Measurements from ENCODE around the gene NXPH1. TPM values are rescaled to one million over a fixed set of nuclear protein-coding genes. Genes with fewer than 3 reads are reported as not detected.

NXPH1 gene
- total and polyA plus RNA-seq, 2 experiments from 2014 or later: 0.45 to 3.0 TPM

DNA sequence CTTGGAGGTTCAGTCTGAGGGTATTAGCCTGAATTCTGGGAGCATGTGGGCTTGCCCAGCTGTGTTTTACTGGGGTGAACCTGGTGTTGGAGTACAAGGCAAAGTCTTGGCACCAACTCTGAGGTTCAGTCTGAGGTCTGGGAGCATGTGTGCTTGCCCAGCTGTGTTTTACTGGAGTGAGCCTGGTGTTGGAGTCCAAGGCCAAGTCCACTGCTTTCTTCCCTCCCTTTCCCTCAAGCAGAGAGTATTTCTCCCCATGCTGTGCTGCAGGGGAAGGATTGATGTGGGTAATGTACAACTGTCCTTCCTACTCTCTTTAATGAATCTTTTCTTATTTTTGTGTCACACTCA lies 236.1 kb downstream of the NXPH1 start:
- no peak overlapping the region for H3K4me3 Mint-ChIP-seq
- Histone ChIP-seq H3K79me2 (replicated peaks; ENCODE audit: insufficient read depth) (no peaks in the 10 kb centered on the region), H2AFZ (no peak overlapping the region), H3K9me2 (ENCODE audit: insufficient read depth) (peaks cover 4% of the 10 kb centered on the region; the same call in 1 of the 2 replicates), H3K4me3 (no peak overlapping the region), H4K20me1 (replicated peaks; ENCODE audit: insufficient read depth) (no peaks in the 10 kb centered on the region), H3K36me3 (ENCODE audit: insufficient read depth) (no peaks in the 10 kb centered on the region), H3K27ac (ENCODE audit: low read depth) (no peak overlapping the region), H3K27me3 (ENCODE audit: insufficient read depth) (no peaks in the 10 kb centered on the region), H3K4me2 (no peak overlapping the region), H3K4me1 (ENCODE audit: insufficient read depth) (no peaks in the 10 kb centered on the region), H3F3A (replicated peaks; ENCODE audit: low read depth) (no peaks in the 10 kb centered on the region)
- no peaks in the 10 kb centered on the region for H3K4me1 Mint-ChIP-seq
- peaks cover 8% of the 10 kb centered on the region; the same call in 2 of the 3 replicates for H3K9me3 Mint-ChIP-seq
- H3K27me3 Mint-ChIP-seq (ENCODE audit: insufficient read depth, low read depth, poor library complexity): no peaks in the 10 kb centered on the region
- H3K27ac Mint-ChIP-seq: no peak overlapping the region
- TF ChIP-seq EZH2 (IDR thresholded peaks at IDR 0.05; ENCODE audit: low read depth, unreplicated experiment) (no peak), ZNF114 (CRISPR knock-in tag; IDR thresholded peaks at IDR 0.05) (no peak), CREB1 (CRISPR knock-in tag; IDR thresholded peaks at IDR 0.05; ENCODE audit: low read depth) (no peak), ZNF331 (CRISPR knock-in tag; IDR thresholded peaks at IDR 0.05; ENCODE audit: low read depth) (no peak), EZH2phosphoT487 (IDR thresholded peaks at IDR 0.05; ENCODE audit: unreplicated experiment) (no peak), POLR2AphosphoS5 (IDR thresholded peaks at IDR 0.05; ENCODE audit: low read depth) (no peak), NANOG (IDR thresholded peaks at IDR 0.05; ENCODE audit: borderline replicate concordance) (no peak), REST (IDR thresholded peaks at IDR 0.05; ENCODE audit: unreplicated experiment) (no peak), JUNB (IDR thresholded peaks at IDR 0.05; ENCODE audit: unreplicated experiment) (no peak), ETS1 (IDR thresholded peaks at IDR 0.05) (no peak), STAT1 (IDR thresholded peaks at IDR 0.05; ENCODE audit: unreplicated experiment) (no peak)
- TF ChIP-seq, protein P1, sequence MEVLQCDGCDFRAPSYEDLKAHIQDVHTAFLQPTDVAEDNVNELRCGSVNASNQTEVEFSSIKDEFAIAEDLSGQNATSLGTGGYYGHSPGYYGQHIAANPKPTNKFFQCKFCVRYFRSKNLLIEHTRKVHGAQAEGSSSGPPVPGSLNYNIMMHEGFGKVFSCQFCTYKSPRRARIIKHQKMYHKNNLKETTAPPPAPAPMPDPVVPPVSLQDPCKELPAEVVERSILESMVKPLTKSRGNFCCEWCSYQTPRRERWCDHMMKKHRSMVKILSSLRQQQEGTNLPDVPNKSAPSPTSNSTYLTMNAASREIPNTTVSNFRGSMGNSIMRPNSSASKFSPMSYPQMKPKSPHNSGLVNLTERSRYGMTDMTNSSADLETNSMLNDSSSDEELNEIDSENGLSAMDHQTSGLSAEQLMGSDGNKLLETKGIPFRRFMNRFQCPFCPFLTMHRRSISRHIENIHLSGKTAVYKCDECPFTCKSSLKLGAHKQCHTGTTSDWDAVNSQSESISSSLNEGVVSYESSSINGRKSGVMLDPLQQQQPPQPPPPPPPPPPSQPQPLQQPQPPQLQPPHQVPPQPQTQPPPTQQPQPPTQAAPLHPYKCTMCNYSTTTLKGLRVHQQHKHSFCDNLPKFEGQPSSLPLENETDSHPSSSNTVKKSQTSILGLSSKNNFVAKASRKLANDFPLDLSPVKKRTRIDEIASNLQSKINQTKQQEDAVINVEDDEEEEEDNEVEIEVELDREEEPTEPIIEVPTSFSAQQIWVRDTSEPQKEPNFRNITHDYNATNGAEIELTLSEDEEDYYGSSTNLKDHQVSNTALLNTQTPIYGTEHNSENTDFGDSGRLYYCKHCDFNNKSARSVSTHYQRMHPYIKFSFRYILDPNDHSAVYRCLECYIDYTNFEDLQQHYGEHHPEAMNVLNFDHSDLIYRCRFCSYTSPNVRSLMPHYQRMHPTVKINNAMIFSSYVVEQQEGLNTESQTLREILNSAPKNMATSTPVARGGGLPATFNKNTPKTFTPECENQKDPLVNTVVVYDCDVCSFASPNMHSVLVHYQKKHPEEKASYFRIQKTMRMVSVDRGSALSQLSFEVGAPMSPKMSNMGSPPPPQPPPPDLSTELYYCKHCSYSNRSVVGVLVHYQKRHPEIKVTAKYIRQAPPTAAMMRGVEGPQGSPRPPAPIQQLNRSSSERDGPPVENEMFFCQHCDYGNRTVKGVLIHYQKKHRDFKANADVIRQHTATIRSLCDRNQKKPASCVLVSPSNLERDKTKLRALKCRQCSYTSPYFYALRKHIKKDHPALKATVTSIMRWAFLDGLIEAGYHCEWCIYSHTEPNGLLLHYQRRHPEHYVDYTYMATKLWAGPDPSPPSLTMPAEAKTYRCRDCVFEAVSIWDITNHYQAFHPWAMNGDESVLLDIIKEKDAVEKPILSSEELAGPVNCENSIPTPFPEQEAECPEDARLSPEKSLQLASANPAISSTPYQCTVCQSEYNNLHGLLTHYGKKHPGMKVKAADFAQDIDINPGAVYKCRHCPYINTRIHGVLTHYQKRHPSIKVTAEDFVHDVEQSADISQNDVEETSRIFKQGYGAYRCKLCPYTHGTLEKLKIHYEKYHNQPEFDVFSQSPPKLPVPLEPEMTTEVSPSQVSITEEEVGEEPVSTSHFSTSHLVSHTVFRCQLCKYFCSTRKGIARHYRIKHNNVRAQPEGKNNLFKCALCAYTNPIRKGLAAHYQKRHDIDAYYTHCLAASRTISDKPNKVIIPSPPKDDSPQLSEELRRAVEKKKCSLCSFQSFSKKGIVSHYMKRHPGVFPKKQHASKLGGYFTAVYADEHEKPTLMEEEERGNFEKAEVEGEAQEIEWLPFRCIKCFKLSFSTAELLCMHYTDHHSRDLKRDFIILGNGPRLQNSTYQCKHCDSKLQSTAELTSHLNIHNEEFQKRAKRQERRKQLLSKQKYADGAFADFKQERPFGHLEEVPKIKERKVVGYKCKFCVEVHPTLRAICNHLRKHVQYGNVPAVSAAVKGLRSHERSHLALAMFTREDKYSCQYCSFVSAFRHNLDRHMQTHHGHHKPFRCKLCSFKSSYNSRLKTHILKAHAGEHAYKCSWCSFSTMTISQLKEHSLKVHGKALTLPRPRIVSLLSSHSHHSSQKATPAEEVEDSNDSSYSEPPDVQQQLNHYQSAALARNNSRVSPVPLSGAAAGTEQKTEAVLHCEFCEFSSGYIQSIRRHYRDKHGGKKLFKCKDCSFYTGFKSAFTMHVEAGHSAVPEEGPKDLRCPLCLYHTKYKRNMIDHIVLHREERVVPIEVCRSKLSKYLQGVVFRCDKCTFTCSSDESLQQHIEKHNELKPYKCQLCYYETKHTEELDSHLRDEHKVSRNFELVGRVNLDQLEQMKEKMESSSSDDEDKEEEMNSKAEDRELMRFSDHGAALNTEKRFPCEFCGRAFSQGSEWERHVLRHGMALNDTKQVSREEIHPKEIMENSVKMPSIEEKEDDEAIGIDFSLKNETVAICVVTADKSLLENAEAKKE (CRISPR knock-in tag; IDR thresholded peaks at IDR 0.05): no peak
- ATAC-seq (no peak), DNase-seq (ENCODE audit: low spot score) (no peak)
- peaks cover 8% of the 10 kb centered on the region; the same call in 1 of the 3 replicates for H3K36me3 Mint-ChIP-seq (ENCODE audit: low read depth)
